ENCODE data around the gene NDUFS5.
"Not testable (repeated sequence)": the region's sequence is repeated elsewhere in the genome, so short reads cannot be mapped to it uniquely, and the experiment has no call there.

GRCh38 chr1:38979380-38979779, 46.8 kb upstream of the NDUFS5 start:
- TF ChIP-seq CTCF, EP300 (IDR thresholded peaks at IDR 0.05): not testable (repeated sequence)

Data from sigmoid colon (tissue), 4 donors.